ENCODE measurements around the gene RAD51B. TPM values are rescaled to one million over a fixed set of nuclear protein-coding genes. Genes with fewer than 3 reads are reported as not detected.

RAD51B gene
- total RNA-seq, 4 donors from 2014 or later, result 19.6 to 39.7 (median 25.4) TPM

DNA sequence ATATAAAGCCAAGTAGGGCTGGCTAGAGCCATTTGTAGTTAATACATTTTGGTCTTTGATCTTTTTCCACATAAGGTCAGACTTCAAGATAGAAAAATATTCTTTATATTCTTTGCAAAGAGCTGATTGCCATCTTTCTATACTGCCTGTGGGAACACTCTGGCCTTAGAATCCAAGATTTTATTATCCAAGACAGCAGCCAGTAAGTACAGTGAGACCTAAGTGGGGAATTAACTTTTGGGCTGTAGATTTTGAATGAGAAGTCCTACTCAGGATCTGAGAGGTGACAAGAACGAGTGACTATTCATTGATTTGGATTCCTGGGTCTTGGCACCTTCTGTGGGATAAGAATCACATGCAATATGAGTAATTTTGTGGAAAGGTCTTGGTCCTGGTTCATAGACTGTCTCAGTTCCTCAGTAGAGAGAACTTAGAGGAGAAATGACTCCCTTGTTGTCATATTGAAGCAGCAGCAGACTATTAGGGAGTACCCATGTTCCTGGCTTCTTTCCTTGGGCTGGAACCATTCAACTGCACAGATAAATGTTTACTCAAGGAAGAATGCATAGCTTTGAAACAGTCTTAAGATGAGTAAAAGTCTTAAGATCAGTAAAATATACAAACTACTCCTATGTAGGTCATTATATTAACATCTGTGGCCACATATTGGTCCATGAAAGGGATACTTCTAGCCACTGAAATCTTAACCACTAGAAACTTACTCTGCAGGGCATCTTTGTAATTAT is 353.8 kb downstream of the RAD51B start:
- H3K4me1 ChIP-seq, result peaks cover 32% of the 10 kb centered on the region
- H3K27ac ChIP-seq, result no peak overlapping the region
- TF ChIP-seq, protein P1, sequence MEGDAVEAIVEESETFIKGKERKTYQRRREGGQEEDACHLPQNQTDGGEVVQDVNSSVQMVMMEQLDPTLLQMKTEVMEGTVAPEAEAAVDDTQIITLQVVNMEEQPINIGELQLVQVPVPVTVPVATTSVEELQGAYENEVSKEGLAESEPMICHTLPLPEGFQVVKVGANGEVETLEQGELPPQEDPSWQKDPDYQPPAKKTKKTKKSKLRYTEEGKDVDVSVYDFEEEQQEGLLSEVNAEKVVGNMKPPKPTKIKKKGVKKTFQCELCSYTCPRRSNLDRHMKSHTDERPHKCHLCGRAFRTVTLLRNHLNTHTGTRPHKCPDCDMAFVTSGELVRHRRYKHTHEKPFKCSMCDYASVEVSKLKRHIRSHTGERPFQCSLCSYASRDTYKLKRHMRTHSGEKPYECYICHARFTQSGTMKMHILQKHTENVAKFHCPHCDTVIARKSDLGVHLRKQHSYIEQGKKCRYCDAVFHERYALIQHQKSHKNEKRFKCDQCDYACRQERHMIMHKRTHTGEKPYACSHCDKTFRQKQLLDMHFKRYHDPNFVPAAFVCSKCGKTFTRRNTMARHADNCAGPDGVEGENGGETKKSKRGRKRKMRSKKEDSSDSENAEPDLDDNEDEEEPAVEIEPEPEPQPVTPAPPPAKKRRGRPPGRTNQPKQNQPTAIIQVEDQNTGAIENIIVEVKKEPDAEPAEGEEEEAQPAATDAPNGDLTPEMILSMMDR (IDR thresholded peaks at IDR 0.05), result no peak
- TF ChIP-seq POLR2AphosphoS5 (IDR thresholded peaks at IDR 0.05) (no peak), EP300 (IDR thresholded peaks at IDR 0.05) (no peak), POLR2A (IDR thresholded peaks at IDR 0.05) (no peak)
- no peak overlapping the region for H3K4me3 ChIP-seq
- H3K36me3 ChIP-seq, result no peaks in the 10 kb centered on the region
- no peaks in the 10 kb centered on the region for H3K27me3 ChIP-seq
- no peaks in the 10 kb centered on the region for H3K9me3 ChIP-seq
- 44% methylated on average over 1 of the region's 1 CpG for WGBS
- DNase-seq (ENCODE audit: low spot score in 2 of 2), result no peak

DNA sequence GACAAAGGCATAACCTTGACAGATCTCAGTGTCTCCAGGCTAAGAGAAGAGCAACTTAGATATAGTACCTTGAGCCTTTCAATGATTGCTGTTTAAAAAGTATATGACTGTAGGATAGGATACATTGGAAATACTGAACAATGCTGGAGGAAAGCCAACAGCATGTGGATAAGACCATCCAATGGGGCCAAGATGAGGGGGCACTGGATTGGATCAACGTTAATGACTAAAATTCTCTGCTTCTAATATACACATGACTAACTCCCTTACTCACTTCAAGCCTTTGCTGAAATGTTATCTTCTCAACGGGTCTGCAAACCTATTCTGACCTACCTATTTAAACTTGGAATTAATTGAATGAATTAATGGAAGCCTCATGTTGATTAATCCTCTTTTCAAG is 354.9 kb downstream of the RAD51B start:
- TF ChIP-seq POLR2AphosphoS5 (IDR thresholded peaks at IDR 0.05), result no peak
- TF ChIP-seq POLR2A (IDR thresholded peaks at IDR 0.05), result no peak
- TF ChIP-seq, protein P1 (IDR thresholded peaks at IDR 0.05), result no peak
- no peak for TF ChIP-seq EP300 (IDR thresholded peaks at IDR 0.05)
- no peaks in the 10 kb centered on the region for H3K27me3 ChIP-seq
- no peak overlapping the region for H3K4me3 ChIP-seq
- no peaks in the 10 kb centered on the region for H3K36me3 ChIP-seq
- WGBS, result 88% methylated on average over 2 of the region's 2 CpGs
- no peak for DNase-seq (ENCODE audit: low spot score in 2 of 2)
- peaks cover 29% of the 10 kb centered on the region for H3K4me1 ChIP-seq
- no peak overlapping the region for H3K27ac ChIP-seq
- H3K9me3 ChIP-seq, result no peaks in the 10 kb centered on the region

DNA sequence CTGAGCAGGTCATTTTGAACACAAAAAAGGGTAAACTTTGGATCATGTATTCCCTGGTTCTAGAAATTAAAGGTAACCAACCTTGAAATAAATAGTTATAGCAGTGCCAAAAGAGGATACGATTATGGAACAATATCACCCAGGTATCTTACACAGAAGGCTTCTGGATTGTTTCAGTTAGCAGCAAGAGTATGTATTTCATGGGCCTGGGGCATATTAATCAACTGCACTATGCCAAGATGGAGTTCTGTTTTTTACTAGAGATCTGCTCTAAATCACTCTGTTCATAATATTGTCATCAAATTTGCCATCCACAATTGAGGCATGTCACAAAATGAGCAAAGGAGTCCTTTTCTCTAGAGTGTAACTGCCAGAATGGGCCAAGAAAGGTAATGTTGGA is 357.1 kb downstream of the RAD51B start:
- no peak overlapping the region for H3K4me3 ChIP-seq
- no peaks in the 10 kb centered on the region for H3K27me3 ChIP-seq
- H3K9me3 ChIP-seq, result no peaks in the 10 kb centered on the region
- TF ChIP-seq EP300 (IDR thresholded peaks at IDR 0.05) (no peak), POLR2AphosphoS5 (IDR thresholded peaks at IDR 0.05) (no peak), POLR2A (IDR thresholded peaks at IDR 0.05) (no peak)
- TF ChIP-seq, protein P1 (IDR thresholded peaks at IDR 0.05), result no peak
- 56% methylated on average over 1 of the region's 1 CpG for WGBS
- H3K36me3 ChIP-seq, result no peaks in the 10 kb centered on the region
- DNase-seq (ENCODE audit: low spot score in 2 of 2), result no peak
- peaks cover 32% of the 10 kb centered on the region for H3K4me1 ChIP-seq
- H3K27ac ChIP-seq, result no peak overlapping the region

DNA sequence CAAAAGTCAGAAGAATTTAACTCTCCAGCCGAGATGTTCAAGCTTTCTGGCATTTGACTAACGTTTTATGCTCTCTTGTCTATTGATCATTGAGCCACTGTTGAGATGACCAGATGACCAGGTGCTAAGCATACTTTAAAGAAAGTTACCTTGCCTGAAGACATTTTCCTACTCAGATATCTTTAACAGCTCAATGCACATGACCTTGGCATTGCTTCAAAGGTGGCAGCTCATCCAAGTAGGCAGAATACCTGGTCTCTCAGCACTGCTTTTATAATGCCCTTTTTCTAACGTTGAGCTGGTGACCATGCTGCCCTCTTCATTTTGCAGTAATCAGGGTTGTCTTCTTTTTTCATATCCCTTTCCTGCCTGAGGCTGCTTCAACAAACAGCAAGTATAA is 358.1 kb downstream of the RAD51B start:
- H3K4me3 ChIP-seq, result no peak overlapping the region
- TF ChIP-seq, protein P1 (IDR thresholded peaks at IDR 0.05), result no peak
- TF ChIP-seq POLR2A (IDR thresholded peaks at IDR 0.05), result no peak
- no peak for TF ChIP-seq POLR2AphosphoS5 (IDR thresholded peaks at IDR 0.05)
- no peak for TF ChIP-seq EP300 (IDR thresholded peaks at IDR 0.05)
- no peaks in the 10 kb centered on the region for H3K27me3 ChIP-seq
- H3K36me3 ChIP-seq, result no peaks in the 10 kb centered on the region
- no peak for DNase-seq (ENCODE audit: low spot score in 2 of 2)
- peaks cover 31% of the 10 kb centered on the region for H3K4me1 ChIP-seq
- WGBS, result 34% methylated on average over 3 of the region's 3 CpGs
- H3K27ac ChIP-seq, result no peak overlapping the region
- no peaks in the 10 kb centered on the region for H3K9me3 ChIP-seq

DNA sequence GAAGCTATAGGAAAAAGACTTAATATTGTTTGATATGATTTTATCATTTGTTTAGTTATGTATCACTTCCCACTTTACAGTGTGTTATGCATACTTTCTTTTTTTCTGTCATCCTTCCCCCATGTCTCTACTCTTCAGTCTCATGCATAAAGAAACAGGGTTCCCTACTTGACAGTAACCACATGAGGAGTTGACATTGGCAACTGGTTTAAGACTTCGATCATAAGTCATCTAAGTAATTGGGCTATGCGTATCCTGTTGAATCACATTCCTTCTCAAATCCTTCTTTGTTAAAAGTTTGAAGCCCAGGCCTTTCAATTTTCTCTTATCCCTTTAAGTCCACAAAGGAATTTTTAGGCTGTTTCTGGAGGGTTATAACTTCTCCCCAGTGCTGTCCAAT is 358.7 kb downstream of the RAD51B start:
- H3K4me1 ChIP-seq, result peaks cover 25% of the 10 kb centered on the region
- DNase-seq (ENCODE audit: low spot score in 2 of 2), result no peak
- no peaks in the 10 kb centered on the region for H3K9me3 ChIP-seq
- H3K27me3 ChIP-seq, result no peaks in the 10 kb centered on the region
- H3K36me3 ChIP-seq, result no peaks in the 10 kb centered on the region
- 49% methylated on average over 2 of the region's 2 CpGs for WGBS
- H3K27ac ChIP-seq, result no peak overlapping the region
- TF ChIP-seq EP300 (IDR thresholded peaks at IDR 0.05) (no peak), POLR2A (IDR thresholded peaks at IDR 0.05) (no peak), POLR2AphosphoS5 (IDR thresholded peaks at IDR 0.05) (no peak)
- TF ChIP-seq, protein P1 (IDR thresholded peaks at IDR 0.05), result no peak
- H3K4me3 ChIP-seq, result no peak overlapping the region
